GDM1 (cell line): ENCODE results near the gene FAM120B.
"Not testable (repeated sequence)": the region's sequence is repeated elsewhere in the genome, so short reads cannot be mapped to it uniquely, and the experiment has no call there.

Source experiments
- DNase-seq: peaks from one replicate; lab custom pipeline; 2025; lab: John Stamatoyannopoulos, UW

The FAM120B gene

DNA sequence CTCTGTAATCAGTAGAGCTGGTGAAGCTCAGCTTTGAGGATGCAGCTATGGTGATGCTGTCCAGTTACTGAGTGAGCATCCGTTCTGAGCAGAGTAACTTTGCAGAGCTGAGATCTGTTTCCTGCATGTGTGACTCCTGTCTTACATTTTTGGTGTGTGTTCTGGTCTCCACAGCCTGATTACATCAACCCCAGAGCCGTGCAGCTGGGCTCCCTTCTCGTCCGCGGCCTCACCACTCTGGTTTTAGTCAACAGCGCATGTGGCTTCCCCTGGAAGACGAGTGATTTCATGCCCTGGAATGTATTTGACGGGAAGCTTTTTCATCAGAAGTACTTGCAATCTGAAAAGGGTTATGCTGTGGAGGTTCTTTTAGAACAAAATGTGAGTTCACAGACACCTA, 81.6 kb downstream of the FAM120B start:
- DNase-seq: no peak

DNA sequence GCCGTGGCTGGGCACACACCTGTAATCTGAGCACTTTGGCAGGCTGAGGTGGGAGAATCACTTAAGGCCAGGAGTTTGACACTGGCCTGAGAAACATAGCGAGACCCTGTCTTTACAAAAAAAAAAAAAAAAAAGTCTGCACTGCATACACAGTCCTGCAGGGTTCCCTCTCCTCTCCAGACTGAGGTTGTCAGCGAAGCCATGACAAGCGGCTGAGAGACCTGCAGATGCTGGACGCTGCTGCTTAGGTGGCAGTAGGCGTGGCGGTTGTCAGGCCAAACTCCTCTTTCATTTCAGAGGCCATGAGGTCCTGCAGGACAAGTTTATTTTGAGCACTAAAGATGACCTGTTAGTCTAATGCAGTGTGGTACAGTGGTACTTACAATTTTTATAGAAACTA, 86.5 kb downstream of the FAM120B start:
- DNase-seq: no peak

DNA sequence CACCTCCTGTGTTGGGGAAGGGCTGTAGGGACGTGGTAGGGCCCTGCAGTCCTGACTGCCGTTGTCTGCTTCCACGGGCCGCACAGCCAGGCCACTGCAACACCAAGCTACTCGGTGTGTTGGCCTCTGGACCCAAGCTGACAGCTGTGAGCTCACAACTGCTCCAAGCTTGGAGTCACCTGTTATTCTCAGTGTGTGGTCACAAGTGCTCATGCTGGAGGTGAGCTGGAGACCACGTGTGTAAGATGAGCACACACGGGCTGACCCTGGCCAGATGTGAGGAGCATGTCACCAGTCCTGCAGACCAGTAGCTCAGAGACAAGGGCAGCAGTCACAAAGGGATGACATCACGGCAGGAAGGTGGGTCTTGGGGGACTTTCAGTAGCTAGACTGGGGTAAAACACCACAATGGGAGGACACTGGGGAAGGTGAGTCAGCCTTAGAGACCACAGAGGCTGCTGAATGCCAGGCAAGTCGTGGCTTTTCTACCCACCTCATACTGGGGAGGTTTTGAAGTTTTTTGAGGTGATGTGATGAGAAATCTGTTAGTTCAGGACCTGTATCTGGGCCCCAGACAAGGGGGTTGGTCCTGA, 87.3 kb downstream of the FAM120B start:
- no peak for DNase-seq

DNA sequence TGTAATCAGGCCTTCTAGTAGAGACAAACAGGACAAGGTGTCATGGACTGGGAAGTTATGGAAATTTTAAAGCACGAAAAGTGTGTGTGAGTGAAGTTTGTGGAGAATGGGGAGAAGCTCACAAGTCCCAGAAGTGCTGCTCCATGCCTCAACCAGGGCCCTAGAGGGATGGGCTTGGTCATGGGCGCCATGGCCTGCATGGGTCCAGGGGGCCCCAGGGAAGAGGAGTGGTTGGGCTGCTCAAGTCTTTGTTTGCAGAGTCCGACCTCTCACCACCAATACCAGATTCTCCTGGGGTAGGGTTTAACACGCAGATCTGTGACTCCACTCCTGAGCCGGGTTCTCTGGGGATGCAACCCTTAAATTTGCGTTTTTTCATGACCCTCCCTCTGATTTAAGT, 88.4 kb downstream of the FAM120B start:
- no peak for DNase-seq

DNA sequence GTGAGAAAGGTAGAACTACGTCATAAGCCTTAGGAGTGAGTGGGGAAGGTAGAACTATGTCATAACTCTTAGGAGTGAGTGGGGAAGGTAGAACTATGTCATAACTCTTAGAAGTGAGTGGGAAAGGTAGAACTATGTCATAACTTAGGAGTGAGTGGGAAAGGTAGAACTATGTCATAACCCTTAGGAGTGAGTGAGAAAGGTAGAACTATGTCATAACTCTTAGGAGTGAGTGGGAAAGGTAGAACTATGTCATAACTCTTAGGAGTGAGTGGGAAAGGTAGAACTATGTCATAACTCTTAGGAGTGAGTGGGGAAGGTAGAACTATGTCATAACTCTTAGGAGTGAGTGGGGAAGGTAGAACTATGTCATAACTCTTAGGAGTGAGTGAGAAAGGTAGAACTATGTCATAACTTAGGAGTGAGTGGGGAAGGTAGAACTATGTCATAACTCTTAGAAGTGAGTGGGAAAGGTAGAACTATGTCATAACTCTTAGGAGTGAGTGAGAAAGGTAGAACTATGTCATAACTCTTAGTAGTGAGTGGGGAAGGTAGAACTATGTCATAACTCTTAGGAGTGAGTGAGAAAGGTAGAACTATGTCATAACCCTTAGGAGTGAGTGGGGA, 92.3 kb downstream of the FAM120B start:
- not testable (repeated sequence) for DNase-seq

DNA sequence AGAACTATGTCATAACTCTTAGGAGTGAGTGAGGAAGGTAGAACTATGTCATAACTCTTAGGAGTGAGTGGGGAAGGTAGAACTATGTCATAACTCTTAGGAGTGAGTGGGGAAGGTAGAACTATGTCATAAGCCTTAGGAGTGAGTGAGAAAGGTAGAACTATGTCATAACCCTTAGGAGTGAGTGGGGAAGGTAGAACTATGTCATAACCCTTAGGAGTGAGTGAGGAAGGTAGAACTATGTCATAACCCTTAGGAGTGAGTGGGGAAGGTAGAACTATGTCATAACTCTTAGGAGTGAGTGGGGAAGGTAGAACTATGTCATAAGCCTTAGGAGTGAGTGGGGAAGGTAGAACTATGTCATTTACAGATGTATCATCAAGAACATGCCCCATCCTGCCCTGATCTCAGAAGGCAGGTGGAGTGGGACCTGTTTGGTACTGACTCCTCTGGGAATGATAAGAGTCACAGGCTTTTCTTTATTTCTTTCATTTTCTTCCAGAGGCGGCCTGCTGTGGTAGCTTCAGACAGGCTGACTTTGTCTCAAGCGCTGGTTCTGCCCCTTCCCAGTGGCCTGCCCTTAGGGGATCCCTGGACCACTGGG, 93.5 kb downstream of the FAM120B start:
- DNase-seq: not testable (repeated sequence)

DNA sequence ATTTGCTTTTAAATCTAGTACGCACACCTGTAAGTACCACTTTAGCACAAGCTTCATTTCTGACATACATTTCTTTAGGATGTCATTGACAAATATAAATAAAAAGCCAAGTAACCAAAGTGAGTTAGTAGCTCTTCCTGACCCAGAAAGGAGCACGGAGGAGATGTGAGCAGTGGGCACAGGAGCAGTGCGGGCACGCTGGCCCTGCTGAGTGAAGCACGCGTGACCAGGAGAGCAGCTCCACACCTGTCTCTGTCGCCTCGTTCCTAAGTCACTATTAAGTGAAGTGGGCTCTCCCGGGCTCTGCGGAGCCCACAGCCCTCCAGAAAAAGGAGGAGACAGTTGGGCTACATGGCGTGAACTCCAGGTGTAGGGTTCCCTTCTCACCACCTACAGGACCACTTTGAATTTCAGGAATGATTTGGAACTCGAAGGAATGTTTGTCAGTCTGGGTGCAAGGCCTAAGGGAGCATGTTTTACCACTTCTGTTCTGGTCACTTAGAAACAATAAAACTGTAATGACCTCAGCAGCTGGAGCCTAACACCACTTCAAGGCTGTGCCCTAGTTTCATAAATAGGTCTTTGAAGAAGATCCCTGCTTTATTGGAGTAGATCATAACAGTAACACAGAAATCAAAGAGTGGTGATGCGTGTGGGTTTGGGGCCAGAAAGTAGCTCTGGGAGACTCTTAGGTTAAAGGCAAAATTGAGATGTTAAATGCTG, 95.9 kb downstream of the FAM120B start:
- no peak for DNase-seq

DNA sequence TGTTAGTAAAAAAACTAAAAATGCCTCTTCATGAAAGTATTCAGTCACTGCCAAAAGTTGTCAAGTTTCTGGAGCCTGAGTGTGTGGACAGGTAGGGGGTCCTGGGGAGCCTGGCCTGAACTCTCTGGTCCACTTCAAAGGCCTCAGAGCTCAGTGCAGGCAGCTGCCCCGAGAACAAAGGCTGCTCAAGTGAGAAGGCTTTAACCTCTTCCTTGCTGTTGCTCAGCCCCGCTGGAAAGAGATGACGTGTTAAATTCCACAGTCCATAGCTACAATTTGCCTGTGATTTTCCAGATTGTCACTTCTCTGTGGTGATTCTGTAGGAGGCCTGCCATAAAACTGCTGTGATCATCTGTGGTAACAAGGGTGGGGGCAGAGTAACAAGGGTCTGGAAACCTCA, 96.9 kb downstream of the FAM120B start:
- DNase-seq: no peak

DNA sequence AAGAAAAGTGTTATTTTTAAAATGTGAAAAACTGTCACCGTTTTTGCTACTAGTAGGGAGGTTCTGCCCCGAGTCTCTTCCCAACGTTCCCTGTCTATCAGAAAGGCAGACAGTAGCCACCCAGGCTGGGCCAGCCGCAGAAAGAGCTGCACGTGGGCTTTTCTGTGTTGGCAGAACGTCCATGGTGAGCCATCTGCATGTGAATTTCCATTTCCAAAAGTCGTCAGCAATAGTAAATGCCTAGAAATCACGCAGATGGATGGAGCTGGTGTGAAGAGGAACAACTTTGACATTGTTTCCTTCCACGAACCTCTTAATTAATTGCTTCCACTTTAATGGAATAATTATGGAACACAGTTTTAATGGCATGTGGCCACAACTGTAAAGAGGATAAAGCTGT, 97.5 kb downstream of the FAM120B start:
- DNase-seq: no peak

DNA sequence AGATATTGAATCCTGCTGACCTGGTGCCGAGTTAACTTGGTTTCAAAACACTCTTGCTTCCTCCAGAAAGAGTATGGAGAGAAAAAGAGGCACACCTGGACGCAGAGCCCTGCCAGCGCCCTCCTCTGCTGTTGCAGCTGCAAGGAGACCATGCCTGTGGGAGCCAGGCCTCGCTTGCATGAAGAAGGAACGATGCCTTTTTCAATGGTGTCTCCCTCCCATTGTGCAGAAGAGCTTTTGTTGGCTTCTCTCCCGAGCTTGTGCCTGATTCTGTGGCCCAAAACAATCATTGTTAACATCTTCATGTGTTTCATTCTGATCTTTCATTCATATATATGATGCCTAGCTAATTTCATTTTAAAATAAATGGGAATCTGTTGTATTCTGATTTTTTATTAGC, 98.1 kb downstream of the FAM120B start:
- DNase-seq: no peak

DNA sequence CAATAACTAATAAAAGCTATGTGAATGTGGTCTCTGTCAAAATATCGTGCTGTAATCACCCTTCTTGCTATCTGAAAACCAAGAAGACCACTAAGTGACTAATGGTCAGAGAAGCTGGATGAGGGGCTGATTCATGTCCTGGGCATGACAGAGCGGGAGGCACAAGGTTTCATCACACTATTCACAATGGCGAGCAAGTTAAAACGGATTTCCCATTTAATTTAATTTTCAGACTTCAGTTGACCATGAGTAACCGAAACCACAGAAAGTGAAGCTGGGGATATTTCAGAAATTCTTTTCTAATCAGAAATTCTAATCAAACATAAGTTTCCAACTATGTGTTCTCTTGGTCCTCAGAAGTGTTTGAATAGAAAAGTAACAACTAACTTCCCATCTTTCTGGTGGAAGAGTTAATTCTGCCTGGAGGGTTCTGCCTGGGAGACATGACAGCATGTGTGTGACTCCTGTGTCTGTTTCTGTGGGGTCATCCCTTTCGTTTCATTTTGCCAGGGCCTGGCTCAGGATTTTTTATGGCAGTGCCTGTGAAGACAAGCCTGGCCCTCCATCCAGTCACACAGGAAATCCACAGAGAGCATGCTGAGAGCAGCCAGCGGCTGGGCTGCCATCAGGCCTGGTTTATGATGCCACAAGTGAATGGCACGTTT, 98.9 kb downstream of the FAM120B start:
- no peak for DNase-seq

DNA sequence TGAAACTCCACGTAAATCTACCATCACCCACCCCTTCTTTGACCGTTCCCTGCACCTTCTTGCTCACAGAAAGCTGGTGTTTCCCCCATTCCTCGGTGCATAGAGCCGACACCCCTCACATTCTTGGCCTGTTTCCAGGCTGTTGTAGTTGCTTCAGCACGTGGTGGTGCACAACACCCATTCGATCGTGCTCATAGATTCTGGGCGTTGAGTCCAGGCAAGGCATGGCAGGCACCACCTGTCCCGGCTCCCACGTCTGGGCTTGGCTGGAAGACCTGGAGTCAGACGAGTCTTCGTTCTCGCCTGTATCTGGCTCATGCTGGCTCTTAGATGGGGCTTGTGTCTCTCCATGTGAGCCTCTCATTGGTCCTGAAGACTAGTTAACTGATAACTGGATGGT, 100.6 kb downstream of the FAM120B start:
- DNase-seq: no peak

DNA sequence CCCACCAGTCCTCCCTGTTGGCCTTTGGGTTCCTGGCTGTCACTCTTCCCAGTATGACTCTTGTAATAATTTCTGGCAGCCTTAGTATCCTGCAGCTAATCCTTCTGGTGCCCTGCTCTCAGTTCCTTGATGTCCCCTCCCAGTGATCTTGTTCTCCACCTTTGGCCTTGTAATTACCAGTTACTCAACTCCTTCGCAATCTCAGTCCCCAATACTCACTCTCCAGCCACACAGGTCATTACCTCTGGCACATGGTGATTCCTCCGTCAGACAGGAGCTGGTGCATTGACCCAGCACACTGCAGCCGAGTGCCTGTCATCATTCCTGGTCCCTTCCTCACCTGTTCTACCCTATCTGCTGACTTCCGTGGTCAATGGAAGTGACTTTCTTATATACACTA, 101.4 kb downstream of the FAM120B start:
- DNase-seq: no peak

DNA sequence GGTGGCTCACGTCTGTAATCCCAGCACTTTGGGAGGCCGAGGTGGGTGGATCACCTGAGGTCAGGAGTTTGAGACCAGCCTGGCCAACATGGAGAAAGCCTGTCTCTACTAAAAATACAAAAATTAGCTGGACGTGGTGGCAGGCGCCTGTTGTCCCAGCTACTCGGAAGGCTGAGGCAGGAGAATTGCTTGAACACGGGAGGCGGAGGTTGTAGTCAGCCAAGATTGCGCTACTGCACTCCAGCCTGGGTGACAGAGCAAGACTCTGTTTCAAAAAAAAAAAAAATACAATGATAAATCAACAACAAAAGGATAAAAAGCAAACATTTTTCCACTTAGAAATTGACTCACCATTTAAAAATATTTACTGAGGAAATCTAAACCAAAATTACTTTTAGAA, 103.2 kb downstream of the FAM120B start:
- not testable (repeated sequence) for DNase-seq

DNA sequence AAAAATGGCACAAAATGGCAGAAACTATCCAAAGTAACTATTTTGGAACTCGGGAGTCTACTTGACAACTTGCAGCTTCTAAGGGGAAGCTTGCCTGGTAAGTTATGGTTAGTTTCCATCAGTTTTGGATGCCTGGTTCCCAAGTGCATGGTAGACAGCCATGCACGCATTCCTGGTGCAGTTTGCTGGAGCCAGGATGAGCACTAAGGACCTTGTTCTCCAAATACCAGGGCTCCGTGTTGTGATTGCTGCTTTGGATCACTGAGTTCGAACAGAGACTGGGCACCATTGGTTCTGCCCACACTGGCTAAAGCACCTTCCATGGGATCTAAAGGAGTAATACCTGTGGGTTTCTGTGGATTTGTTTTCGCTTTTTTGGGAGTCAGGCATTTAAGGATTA, 103.7 kb downstream of the FAM120B start:
- DNase-seq: no peak

DNA sequence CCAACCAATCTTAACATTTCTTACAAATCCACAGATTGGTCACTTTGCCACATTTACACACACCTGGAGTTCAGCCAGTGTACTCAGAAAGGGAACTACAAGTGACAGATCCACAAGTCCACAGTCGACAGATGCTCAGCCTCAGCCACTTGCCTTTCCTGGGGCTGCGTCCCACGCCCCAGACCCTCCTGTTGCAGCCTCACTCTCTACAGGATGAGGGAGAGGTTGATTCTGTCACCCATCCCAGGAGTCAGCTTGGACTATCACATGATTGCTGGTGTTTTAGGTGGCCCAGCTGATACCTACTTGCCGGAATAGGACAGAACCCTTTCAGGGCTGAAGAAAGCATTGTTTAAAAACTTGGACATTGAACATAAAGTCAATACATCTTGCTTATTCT, 108.8 kb downstream of the FAM120B start:
- DNase-seq: no peak

DNA sequence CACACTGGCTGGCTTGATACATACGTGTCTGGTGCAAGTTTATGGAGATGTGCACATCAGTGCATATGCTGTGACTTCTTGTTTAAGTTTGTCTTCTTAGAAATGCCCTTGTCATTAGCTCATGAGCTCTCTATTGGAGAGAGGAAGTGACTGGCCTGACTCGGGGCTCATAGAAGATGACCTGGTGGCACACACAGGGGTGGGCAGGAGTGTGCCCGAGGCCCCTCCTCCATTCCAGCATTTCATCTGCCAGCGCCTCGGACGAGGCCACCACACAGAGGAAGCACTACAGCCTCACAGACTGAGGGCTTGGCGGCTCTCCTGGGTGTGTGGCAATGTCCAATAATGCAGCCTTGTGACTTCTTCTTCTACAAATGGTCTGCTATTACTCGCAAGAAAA, 109.7 kb downstream of the FAM120B start:
- DNase-seq: no peak

DNA sequence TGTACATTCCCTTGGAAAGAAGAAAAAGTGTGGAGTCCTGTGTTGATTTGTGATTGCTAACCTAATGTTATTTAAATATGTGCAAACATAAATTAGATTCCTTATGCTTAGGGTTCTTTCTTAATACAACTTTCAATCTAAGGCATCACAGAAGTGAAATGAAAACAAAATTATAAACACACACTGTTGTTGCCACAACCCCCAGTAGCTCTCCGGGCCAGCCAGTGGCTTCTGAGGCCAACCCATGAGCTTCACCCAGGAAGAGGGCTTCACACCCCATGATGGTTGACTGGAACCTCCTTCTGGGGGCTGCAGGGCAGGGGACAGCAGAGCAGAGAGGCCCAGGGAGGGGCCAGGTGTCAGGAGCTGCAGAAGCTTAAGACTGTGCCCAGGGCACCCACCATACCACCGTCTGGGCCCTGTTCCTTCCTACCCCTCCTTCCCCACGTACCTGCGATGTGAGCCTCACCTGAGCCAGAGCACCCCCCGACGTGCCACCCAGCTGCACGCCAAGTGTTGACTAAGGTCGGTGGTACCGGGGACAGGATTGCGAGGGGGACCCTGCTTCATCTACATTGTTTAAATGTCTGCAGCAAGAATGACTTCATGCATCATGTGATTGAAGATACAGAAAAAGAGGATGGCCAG, 110.5 kb downstream of the FAM120B start:
- no peak for DNase-seq

DNA sequence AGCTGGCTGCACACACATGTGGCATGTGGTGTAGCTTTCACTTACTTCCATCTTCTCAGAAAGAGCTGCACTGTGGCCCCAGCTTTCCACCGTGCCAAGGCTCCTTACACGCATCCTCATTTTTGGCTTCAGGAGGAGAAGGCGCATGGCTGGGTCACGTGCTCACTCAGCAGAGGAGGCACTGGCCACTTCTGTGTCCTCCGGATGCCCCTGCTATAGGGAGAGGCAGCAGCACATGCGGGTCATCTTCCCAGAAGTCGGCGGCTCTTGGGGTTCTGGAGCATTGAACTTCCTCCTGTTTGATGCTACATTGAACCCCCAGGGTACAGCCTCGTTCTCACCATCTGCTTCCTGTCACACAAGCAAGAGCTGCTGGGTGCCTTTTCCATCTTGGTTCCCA, 111.3 kb downstream of the FAM120B start:
- DNase-seq: no peak

DNA sequence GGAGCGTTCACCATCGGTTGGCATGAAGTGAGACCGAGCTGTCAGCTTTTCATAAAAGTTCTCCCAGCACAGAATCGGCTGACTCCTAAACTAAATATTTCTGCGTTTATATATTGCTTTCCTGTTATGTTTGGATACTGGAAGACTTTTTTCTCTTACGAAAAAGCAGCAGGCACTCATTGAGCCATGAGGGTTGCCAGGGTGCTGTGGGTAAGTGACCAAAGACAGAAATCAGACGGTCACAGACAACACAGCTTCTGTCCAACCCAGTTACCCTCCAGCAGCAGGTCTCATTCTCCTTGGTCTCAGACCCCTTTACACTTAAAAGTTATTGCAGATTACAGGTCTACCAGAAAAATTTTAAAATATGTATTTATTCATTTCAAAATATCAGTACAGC, 113.7 kb downstream of the FAM120B start:
- no peak for DNase-seq

DNA sequence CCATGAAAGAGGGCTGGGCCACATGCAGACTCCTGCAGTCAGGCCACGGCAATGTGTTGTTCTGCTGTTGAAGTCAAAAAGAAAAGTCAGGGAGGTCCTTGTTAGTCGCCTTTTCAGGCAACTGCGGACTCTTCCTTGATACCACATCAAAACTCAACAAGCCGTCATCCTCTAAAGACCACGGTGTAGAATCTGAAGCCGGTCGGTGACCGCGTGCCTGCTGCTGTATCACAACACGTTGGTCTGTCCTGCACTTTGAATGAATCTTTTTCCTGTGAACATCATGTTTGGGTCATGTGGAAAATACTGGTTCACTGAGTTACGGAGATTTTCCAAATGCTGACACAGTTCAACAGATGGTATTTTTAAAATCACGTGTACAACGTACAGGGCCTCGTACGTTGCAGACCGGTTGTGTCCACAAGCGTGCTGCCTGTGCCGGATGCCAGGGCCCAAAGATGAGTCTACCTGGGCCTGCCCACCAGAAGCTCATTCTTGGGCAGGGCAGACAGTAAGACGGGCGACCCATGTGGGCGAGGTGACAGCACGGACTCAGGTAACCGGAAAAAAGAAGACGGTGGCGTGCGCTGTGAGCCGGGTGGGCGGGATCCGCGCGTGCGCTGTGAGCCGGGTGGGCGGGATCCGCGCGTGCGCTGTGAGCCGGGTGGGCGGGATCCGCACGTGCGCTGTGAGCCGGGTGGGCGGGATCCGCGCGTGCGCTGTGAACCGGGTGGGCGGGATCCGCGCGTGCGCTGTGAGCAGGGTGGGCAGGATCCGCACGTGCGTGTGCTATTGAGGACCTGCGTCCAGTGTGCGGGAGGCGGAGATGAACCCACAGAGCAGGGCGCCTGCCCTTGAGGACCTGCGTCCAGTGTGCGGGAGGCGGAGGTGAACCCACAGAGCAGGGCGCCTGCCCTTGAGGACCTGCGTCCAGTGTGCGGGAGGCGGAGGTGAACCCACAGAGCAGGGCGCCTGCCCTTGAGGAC, 114.5 kb downstream of the FAM120B start:
- no peak for DNase-seq
